ENCODE data around the gene SNX10.

Gene SNX10

GRCh38 chr7:26372249-26372648 is 80.6 kb downstream of the SNX10 start:
- Histone ChIP-seq H2BK5ac (ENCODE audit: low read depth, low read length, poor library complexity) (no peak overlapping the region), H3K27me3 (ENCODE audit: insufficient read depth, low read length) (peaks cover 6% of the 10 kb centered on the region), H3K4ac (ENCODE audit: low read depth, low read length) (no peak overlapping the region), H3K36me3 (ENCODE audit: control insufficient read depth in 1 of 2, insufficient read depth in 2 of 2, low read length in 2 of 2) (no peaks in the 10 kb centered on the region), H3K4me3 (ENCODE audit: low read depth, low read length) (no peak overlapping the region), H3K27ac (ENCODE audit: low read depth, low read length) (no peak overlapping the region), H4K8ac (ENCODE audit: low read depth, low read length) (no peak overlapping the region), H3K4me2 (ENCODE audit: low read length) (no peak overlapping the region), H3K18ac (ENCODE audit: low read length) (no peak overlapping the region), H3K79me1 (ENCODE audit: low read length) (no peaks in the 10 kb centered on the region), H3K9me3 (ENCODE audit: insufficient read depth, low read depth, low read length) (no peaks in the 10 kb centered on the region), H2BK12ac (ENCODE audit: low read length) (no peak overlapping the region), H4K91ac (ENCODE audit: low read depth, low read length) (no peak overlapping the region), H3K4me1 (ENCODE audit: control insufficient read depth in 1 of 2, insufficient read depth in 2 of 2, low read length in 2 of 2) (peaks cover 2 to 8% of the 10 kb centered on the region in 2 experiments), H2BK120ac (ENCODE audit: insufficient read depth, low read length, poor library complexity) (no peak overlapping the region), H4K12ac (ENCODE audit: low read depth, low read length) (no peak overlapping the region), H2AFZ (ENCODE audit: insufficient read depth, low read length, poor library complexity) (no peak overlapping the region), H2AK5ac (ENCODE audit: low read length) (no peak overlapping the region), H3K79me2 (ENCODE audit: control insufficient read depth, insufficient read depth, low read length, poor library complexity) (no peaks in the 10 kb centered on the region), H3K9ac (ENCODE audit: low read length) (no peak overlapping the region), H3K23ac (ENCODE audit: low read length) (no peak overlapping the region), H3K14ac (ENCODE audit: low read length) (no peak overlapping the region)
- DNase-seq = no peak
- no CpG with 5 or more reads among the region's 3 CpGs for WGBS (ENCODE audit: extremely low coverage, insufficient coverage, insufficient read length)

GRCh38 chr7:26372704-26373103 is 81.0 kb downstream of the SNX10 start:
- H3K9me3 ChIP-seq (ENCODE audit: insufficient read depth, low read depth, low read length) = no peaks in the 10 kb centered on the region
- no peak overlapping the region for H4K8ac ChIP-seq (ENCODE audit: low read depth, low read length)
- H3K14ac ChIP-seq (ENCODE audit: low read length) = no peak overlapping the region
- H3K4me3 ChIP-seq (ENCODE audit: low read depth, low read length) = no peak overlapping the region
- no peak overlapping the region for H3K18ac ChIP-seq (ENCODE audit: low read length)
- no peaks in the 10 kb centered on the region for H3K79me2 ChIP-seq (ENCODE audit: control insufficient read depth, insufficient read depth, low read length, poor library complexity)
- no peaks in the 10 kb centered on the region for H3K36me3 ChIP-seq (ENCODE audit: control insufficient read depth in 1 of 2, insufficient read depth in 2 of 2, low read length in 2 of 2)
- no peak overlapping the region for H2BK12ac ChIP-seq (ENCODE audit: low read length)
- no peak overlapping the region for H4K12ac ChIP-seq (ENCODE audit: low read depth, low read length)
- no CpG with 5 or more reads among the region's 2 CpGs for WGBS (ENCODE audit: extremely low coverage, insufficient coverage, insufficient read length)
- peaks cover 6% of the 10 kb centered on the region for H3K27me3 ChIP-seq (ENCODE audit: insufficient read depth, low read length)
- no peak for DNase-seq
- no peak overlapping the region for H3K23ac ChIP-seq (ENCODE audit: low read length)
- no peaks in the 10 kb centered on the region for H3K79me1 ChIP-seq (ENCODE audit: low read length)
- no peak overlapping the region for H3K4ac ChIP-seq (ENCODE audit: low read depth, low read length)
- H3K9ac ChIP-seq (ENCODE audit: low read length) = no peak overlapping the region
- no peak overlapping the region for H2AFZ ChIP-seq (ENCODE audit: insufficient read depth, low read length, poor library complexity)
- H3K4me2 ChIP-seq (ENCODE audit: low read length) = no peak overlapping the region
- no peak overlapping the region for H4K91ac ChIP-seq (ENCODE audit: low read depth, low read length)
- no peak overlapping the region for H2AK5ac ChIP-seq (ENCODE audit: low read length)
- peaks cover 2 to 8% of the 10 kb centered on the region in 2 experiments for H3K4me1 ChIP-seq (ENCODE audit: control insufficient read depth in 1 of 2, insufficient read depth in 2 of 2, low read length in 2 of 2)
- no peak overlapping the region for H2BK5ac ChIP-seq (ENCODE audit: low read depth, low read length, poor library complexity)
- H2BK120ac ChIP-seq (ENCODE audit: insufficient read depth, low read length, poor library complexity) = no peak overlapping the region
- H3K27ac ChIP-seq (ENCODE audit: low read depth, low read length) = no peak overlapping the region

- no peak overlapping the region for H3K27ac ChIP-seq (ENCODE audit: low read depth, low read length)
- no peak overlapping the region for H3K9ac ChIP-seq (ENCODE audit: low read length)
- no peak overlapping the region for H3K4ac ChIP-seq (ENCODE audit: low read depth, low read length)
- no CpG with 5 or more reads among the region's 6 CpGs for WGBS (ENCODE audit: extremely low coverage, insufficient coverage, insufficient read length)
- H3K4me2 ChIP-seq (ENCODE audit: low read length) = no peak overlapping the region
- H2BK12ac ChIP-seq (ENCODE audit: low read length) = no peak overlapping the region
- no peak overlapping the region for H3K14ac ChIP-seq (ENCODE audit: low read length)
- no peaks in the 10 kb centered on the region for H3K79me1 ChIP-seq (ENCODE audit: low read length)
- H4K91ac ChIP-seq (ENCODE audit: low read depth, low read length) = no peak overlapping the region
- H3K4me3 ChIP-seq (ENCODE audit: low read depth, low read length) = no peak overlapping the region
- no peak overlapping the region for H2AK5ac ChIP-seq (ENCODE audit: low read length)
- no peak overlapping the region for H2BK120ac ChIP-seq (ENCODE audit: insufficient read depth, low read length, poor library complexity)
- H3K23ac ChIP-seq (ENCODE audit: low read length) = no peak overlapping the region
- peaks cover 6% of the 10 kb centered on the region for H3K27me3 ChIP-seq (ENCODE audit: insufficient read depth, low read length)
- no peaks in the 10 kb centered on the region for H3K9me3 ChIP-seq (ENCODE audit: insufficient read depth, low read depth, low read length)
- H2BK5ac ChIP-seq (ENCODE audit: low read depth, low read length, poor library complexity) = no peak overlapping the region
- DNase-seq = no peak
- H2AFZ ChIP-seq (ENCODE audit: insufficient read depth, low read length, poor library complexity) = no peak overlapping the region
- H3K79me2 ChIP-seq (ENCODE audit: control insufficient read depth, insufficient read depth, low read length, poor library complexity) = no peaks in the 10 kb centered on the region
- H4K12ac ChIP-seq (ENCODE audit: low read depth, low read length) = no peak overlapping the region
- no peak overlapping the region for H3K18ac ChIP-seq (ENCODE audit: low read length)
- H3K4me1 ChIP-seq (ENCODE audit: control insufficient read depth in 1 of 2, insufficient read depth in 2 of 2, low read length in 2 of 2) = peaks cover 2 to 8% of the 10 kb centered on the region in 2 experiments
- H3K36me3 ChIP-seq (ENCODE audit: control insufficient read depth in 1 of 2, insufficient read depth in 2 of 2, low read length in 2 of 2) = no peaks in the 10 kb centered on the region
- no peak overlapping the region for H4K8ac ChIP-seq (ENCODE audit: low read depth, low read length)
These were observed 83.1 kb downstream of the SNX10 start for GRCh38 chr7:26374647-26375373.

DNA sequence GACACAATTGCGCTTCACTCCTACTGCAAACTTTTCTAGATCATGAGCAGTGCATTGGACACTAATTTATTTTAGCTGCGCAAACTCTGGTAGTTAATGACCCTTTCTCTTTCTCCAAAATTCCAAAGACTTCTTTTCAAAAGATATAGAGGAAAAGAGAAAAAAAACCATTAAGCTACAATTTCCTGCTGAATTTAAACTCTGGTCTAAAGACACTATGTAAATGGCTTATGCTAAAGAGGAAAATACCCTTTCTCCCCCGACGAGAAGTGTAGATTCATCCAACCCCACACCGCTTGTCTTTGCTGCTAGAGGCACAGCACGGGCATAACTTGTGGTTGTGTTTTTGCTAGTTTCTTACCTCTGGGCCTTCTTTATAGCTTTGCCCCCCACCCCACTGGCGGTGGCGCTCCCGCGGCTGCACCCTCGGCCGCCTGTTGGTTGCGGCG is 84.1 kb downstream of the SNX10 start:
- no peak for DNase-seq
- no peak overlapping the region for H2BK12ac ChIP-seq (ENCODE audit: low read length)
- no peaks in the 10 kb centered on the region for H3K9me3 ChIP-seq (ENCODE audit: insufficient read depth, low read depth, low read length)
- peaks cover 2 to 8% of the 10 kb centered on the region in 2 experiments for H3K4me1 ChIP-seq (ENCODE audit: control insufficient read depth in 1 of 2, insufficient read depth in 2 of 2, low read length in 2 of 2)
- H3K9ac ChIP-seq (ENCODE audit: low read length) = no peak overlapping the region
- no peak overlapping the region for H4K8ac ChIP-seq (ENCODE audit: low read depth, low read length)
- no peak overlapping the region for H2BK5ac ChIP-seq (ENCODE audit: low read depth, low read length, poor library complexity)
- H3K4me3 ChIP-seq (ENCODE audit: low read depth, low read length) = peak overlapping the region; percentile 77
- H2AK5ac ChIP-seq (ENCODE audit: low read length) = no peak overlapping the region
- no peak overlapping the region for H3K4ac ChIP-seq (ENCODE audit: low read depth, low read length)
- H4K12ac ChIP-seq (ENCODE audit: low read depth, low read length) = no peak overlapping the region
- no peak overlapping the region for H2AFZ ChIP-seq (ENCODE audit: insufficient read depth, low read length, poor library complexity)
- no CpG with 5 or more reads among the region's 14 CpGs for WGBS (ENCODE audit: extremely low coverage, insufficient coverage, insufficient read length)
- peak overlapping the region; percentile 100 for H3K4me2 ChIP-seq (ENCODE audit: low read length)
- no peak overlapping the region for H3K18ac ChIP-seq (ENCODE audit: low read length)
- no peak overlapping the region for H2BK120ac ChIP-seq (ENCODE audit: insufficient read depth, low read length, poor library complexity)
- no peaks in the 10 kb centered on the region for H3K79me1 ChIP-seq (ENCODE audit: low read length)
- no peak overlapping the region for H4K91ac ChIP-seq (ENCODE audit: low read depth, low read length)
- no peaks in the 10 kb centered on the region for H3K36me3 ChIP-seq (ENCODE audit: control insufficient read depth in 1 of 2, insufficient read depth in 2 of 2, low read length in 2 of 2)
- no peak overlapping the region for H3K14ac ChIP-seq (ENCODE audit: low read length)
- no peak overlapping the region for H3K23ac ChIP-seq (ENCODE audit: low read length)
- peaks cover 6% of the 10 kb centered on the region for H3K27me3 ChIP-seq (ENCODE audit: insufficient read depth, low read length)
- no peaks in the 10 kb centered on the region for H3K79me2 ChIP-seq (ENCODE audit: control insufficient read depth, insufficient read depth, low read length, poor library complexity)
- no peak overlapping the region for H3K27ac ChIP-seq (ENCODE audit: low read depth, low read length)

Measured in trophoblast cell (in vitro differentiated cells and primary cell).